GM12892 (cell line): ENCODE measurements around the gene ZDHHC6.

ENCODE experiments used
- POLR2A ChIP-seq: IDR thresholded peaks from 2 replicates; pipeline ENCODE4 v1.6.1; 2011; ENCODE audit warnings: low read depth, low read length, control low read depth
- POLR2AphosphoS5 ChIP-seq: IDR thresholded peaks from 2 replicates; pipeline ENCODE4 v1.6.1; 2011; ENCODE audit warnings: low read depth, low read length, control low read depth
- TAF1 ChIP-seq: IDR thresholded peaks from 2 replicates; pipeline ENCODE4 v1.6.1; 2011; ENCODE audit warnings: low read depth, mild to moderate bottlenecking, control low read depth, low read length, borderline replicate concordance

- TF ChIP-seq POLR2A: no peak
- no peak for TF ChIP-seq POLR2AphosphoS5
- TF ChIP-seq TAF1: no peak
Observed at GRCh38 chr10:112447620-112447928, 860 bp upstream of the ZDHHC6 start.
